GM19043 (cell line): ENCODE results near the gene AP3D1.
"Not testable (repeated sequence)": the region's sequence is repeated elsewhere in the genome, so short reads cannot be mapped to it uniquely, and the experiment has no call there.

Experiments
- ATAC-seq: cut with Tn5 transposase; IDR thresholded peaks from one replicate; pipeline ENCODE4 v1.9.1; 2021; ENCODE audit warnings: low read depth; ENCODE audit not compliant: unreplicated experiment

Gene AP3D1

GRCh38 chr19:2157452-2157851 is 6.1 kb upstream of the AP3D1 start:
- no peak for ATAC-seq

- ATAC-seq = no peak
Measured at GRCh38 chr19:2154587-2155075, 3.3 kb upstream of the AP3D1 start.

GRCh38 chr19:2150794-2151338 is 500 bp downstream of the AP3D1 start:
- no peak for ATAC-seq

GRCh38 chr19:2149980-2150793 is 1.2 kb downstream of the AP3D1 start:
- ATAC-seq = no peak

GRCh38 chr19:2148482-2149135 is 2.8 kb downstream of the AP3D1 start:
- ATAC-seq = no peak

- no peak for ATAC-seq
Measured at GRCh38 chr19:2145831-2146241, 5.5 kb downstream of the AP3D1 start.

- ATAC-seq = no peak
Measured at GRCh38 chr19:2144190-2144589, 7.2 kb downstream of the AP3D1 start.

- ATAC-seq = no peak
Measured at GRCh38 chr19:2142173-2142829, 9.1 kb downstream of the AP3D1 start.

- no peak for ATAC-seq
Measured at GRCh38 chr19:2140138-2140569, 11.2 kb downstream of the AP3D1 start.

GRCh38 chr19:2139385-2140137 is 11.8 kb downstream of the AP3D1 start:
- no peak for ATAC-seq

- no peak for ATAC-seq
Measured at GRCh38 chr19:2138061-2138728, 13.2 kb downstream of the AP3D1 start.

GRCh38 chr19:2136796-2137195 is 14.6 kb downstream of the AP3D1 start:
- no peak for ATAC-seq

GRCh38 chr19:2135474-2136402 is 15.6 kb downstream of the AP3D1 start:
- ATAC-seq = no peak

- no peak for ATAC-seq
Measured at GRCh38 chr19:2132731-2133490, 18.5 kb downstream of the AP3D1 start.

GRCh38 chr19:2132191-2132590 is 19.2 kb downstream of the AP3D1 start:
- ATAC-seq = no peak

- not testable (repeated sequence) for ATAC-seq
Measured at GRCh38 chr19:2131012-2131975, 20.1 kb downstream of the AP3D1 start.
